GM12873 (cell line): Measurements from ENCODE around the gene B3GAT3.

Experiments used
- TF ChIP-seq, protein P1 (sequence below): IDR thresholded peaks from 2 replicates; pipeline ENCODE4 v1.5.1; 2012; ENCODE audit warnings: low read depth, mild to moderate bottlenecking, moderate library complexity, low read length, control low read depth; ENCODE audit not compliant: insufficient read depth; ENCODE audit errors: missing control alignments

Gene B3GAT3

DNA sequence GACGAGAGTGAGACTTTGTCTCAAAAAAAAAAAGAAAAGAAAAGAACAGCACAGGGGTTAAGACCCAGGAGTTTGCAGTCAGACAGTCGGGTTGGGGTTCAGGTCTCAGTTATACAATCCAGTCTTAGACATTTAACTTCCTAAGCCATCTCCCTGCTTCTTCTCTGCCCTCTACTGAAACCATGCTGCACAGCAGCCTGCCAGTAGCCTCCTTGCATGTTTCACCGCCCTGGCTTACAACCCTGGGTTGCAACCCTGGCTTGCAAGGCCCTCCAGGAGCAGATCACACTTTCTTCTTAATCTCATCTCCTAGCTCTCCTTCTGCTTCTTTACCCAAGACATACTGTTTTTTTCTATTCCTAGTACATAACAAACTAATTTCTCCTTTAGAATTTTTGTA, 5.9 kb upstream of the B3GAT3 start:
- TF ChIP-seq, protein P1, sequence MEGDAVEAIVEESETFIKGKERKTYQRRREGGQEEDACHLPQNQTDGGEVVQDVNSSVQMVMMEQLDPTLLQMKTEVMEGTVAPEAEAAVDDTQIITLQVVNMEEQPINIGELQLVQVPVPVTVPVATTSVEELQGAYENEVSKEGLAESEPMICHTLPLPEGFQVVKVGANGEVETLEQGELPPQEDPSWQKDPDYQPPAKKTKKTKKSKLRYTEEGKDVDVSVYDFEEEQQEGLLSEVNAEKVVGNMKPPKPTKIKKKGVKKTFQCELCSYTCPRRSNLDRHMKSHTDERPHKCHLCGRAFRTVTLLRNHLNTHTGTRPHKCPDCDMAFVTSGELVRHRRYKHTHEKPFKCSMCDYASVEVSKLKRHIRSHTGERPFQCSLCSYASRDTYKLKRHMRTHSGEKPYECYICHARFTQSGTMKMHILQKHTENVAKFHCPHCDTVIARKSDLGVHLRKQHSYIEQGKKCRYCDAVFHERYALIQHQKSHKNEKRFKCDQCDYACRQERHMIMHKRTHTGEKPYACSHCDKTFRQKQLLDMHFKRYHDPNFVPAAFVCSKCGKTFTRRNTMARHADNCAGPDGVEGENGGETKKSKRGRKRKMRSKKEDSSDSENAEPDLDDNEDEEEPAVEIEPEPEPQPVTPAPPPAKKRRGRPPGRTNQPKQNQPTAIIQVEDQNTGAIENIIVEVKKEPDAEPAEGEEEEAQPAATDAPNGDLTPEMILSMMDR = no peak

DNA sequence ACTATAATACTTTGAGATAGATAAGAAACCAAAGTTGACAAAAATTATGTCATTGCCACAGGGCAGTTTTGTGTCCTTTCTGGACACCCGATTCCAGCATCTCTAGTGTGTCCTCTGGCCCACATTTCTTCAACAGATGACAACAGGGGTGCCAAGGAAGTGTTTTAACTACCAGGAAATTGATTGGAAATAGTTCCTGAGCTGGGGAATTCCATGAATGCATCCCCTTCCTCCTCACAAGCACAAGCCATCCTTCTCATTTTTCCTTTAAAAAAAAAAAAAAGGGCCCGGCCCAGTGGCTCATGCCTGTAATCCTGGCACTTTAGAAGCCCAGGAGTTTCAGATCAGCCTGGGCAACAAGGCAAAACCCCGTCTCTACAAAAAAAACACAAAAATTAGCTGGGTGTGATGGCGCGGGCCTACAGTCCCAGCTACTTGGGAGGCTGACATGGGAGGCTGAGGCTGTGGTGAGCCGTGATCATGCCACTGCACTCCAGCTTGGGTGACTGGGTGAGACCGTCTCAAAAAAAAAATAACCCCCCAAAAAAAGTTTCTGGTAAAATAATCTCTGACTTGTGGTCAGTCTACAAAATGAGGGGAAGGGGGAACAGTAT, 797 bp upstream of the B3GAT3 start:
- TF ChIP-seq, protein P1 = no peak

DNA sequence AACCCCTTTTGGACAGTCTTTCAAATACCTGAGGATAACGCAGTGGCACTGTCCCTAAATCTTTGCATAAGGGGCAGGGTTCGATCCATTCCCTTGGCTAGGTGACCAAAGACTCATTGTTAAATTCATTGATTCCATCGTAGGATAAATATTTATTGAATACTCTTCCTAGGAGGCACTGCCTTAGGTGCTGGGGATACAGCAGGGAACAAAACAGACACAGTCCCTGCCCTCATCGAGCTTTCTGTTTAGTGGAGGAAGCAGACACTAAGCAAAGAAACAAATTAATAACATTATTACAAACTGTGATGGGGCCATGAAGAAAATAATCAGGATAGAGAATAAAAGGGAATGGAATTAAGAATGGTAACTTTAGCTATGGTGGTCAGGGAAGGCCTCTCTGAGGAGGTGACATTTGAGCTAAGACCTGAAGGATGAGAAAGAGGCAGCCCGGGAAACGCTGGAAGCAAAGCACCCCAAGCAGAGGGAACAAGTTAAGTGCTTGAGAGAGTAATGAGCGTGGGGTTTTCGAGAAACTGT, 689 bp downstream of the B3GAT3 start:
- TF ChIP-seq, protein P1 = no peak

DNA sequence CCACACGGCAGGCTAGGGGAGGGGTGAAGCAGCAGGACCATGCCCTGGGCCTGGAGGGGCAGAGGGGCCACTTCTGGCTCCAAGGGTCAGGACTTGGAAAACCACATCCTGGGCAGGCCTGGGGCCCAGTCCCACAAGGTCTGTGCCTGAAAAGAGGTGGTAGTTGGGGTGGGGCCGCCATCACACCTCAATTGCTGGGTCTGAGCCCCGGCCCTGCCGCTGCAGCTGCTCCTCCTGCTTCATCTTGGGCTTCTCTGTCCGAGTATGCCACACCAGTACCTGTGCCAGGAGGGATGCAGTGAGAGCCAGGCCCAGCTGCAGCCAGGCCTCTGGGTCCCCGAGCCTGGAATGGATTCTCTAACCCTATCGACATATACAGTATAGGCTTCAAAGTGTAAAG, 6.3 kb downstream of the B3GAT3 start:
- TF ChIP-seq, protein P1 = no peak

DNA sequence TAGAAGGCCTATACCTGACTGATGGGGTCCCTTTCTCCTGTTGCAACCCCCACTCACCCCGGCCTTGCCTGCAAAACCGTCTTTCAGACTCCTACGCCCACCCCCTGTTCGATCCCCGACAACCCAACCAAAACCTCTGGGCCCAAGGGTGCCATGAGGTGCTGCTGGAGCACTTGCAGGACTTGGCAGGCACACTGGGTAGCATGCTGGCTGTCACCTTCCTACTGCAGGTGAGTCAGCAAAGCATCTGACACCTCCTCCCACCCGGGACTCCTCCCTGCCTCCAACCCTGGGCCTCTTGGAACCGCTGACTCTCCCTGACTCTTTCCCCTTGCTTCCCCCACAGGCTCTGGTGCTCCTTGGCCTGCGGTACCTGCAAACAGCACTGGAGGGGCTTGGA, 7.5 kb downstream of the B3GAT3 start:
- TF ChIP-seq, protein P1 = no peak

DNA sequence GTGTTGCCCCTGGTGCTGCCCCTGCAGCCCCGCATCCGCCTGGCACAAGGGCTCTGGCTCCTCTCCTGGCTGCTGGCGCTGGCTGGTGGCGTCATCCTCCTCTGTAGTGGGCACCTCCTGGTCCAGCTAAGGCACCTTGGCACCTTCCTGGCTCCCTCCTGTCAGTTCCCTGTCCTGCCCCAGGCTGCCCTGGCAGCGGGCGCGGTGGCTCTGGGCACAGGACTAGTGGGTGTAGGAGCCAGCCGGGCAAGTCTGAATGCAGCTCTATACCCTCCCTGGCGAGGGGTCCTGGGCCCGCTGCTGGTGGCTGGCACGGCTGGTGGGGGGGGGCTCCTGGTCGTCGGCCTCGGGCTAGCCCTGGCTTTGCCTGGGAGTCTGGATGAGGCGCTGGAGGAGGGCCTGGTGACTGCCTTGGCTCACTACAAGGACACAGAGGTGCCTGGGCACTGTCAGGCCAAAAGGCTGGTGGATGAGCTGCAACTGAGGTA, 8.5 kb downstream of the B3GAT3 start:
- TF ChIP-seq, protein P1 = no peak

DNA sequence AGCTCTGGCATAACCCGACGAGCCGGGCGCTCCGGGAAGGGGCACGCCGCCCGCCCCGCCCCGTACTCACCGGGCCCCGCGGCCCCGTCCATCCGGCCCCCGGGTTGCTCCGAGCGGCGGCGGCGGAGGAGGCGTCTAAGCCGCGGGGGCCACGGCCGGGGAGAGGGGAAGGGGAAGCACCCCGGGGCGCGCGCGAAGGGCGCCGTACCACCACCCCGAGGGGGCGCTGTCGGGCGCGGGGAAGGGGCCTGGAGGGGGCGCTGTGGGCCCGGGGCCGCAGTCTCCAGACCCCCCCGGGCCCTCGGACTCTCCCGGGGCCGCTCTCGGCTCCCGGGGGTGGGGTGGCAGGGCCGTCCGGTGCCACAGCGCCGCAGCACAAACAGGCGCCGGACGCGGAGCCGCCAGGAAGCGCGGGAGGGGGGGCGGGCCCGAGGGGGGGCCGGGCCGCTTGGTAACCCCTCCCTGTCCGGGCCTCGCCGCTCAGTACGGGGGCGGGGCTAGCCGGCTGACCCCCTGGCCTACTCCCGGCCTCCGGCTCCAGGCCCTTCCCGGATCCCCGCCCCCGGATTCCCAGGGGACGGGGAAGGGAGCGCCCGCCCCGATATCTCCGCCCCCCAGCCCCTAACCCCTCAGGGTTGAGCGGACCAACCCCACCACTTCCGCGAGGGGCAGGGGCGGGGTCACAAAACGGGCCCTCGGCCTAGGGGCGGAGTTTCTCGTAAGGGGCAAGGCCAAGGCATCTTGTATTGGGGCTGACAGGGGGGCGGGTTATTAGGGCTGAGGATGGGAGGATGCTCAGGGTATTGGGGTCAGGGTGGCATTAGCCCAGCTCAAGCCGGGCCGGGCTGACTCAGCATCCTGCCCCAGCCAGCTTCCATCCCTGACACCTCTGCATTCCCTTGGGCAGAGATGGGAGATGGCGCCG, 9.2 kb downstream of the B3GAT3 start, which contains the start of the genes EML3 and ROM1:
EML3 (minus strand) TSS at position 410 of the 925 bp plus-strand sequence; CDS start at position 92, 318 bp downstream.
ROM1 (plus strand) TSS at position 892 of the 925 bp plus-strand sequence; CDS start at position 917, 25 bp downstream.
- TF ChIP-seq, protein P1 = peak; percentile 91
